ENCODE results near the gene EDRF1.

The EDRF1 gene

GRCh38 chr10:125788156-125789034, 68.9 kb downstream of the EDRF1 start:
- no peak for DNase-seq

GRCh38 chr10:125792342-125793300, 73.1 kb downstream of the EDRF1 start:
- no peak for DNase-seq

- DNase-seq = no peak
Observed at GRCh38 chr10:125795128-125795527, 75.6 kb downstream of the EDRF1 start.

GRCh38 chr10:125795637-125796190, 76.2 kb downstream of the EDRF1 start:
- DNase-seq = no peak

GRCh38 chr10:125797424-125797823, 77.9 kb downstream of the EDRF1 start:
- DNase-seq = no peak

DNA sequence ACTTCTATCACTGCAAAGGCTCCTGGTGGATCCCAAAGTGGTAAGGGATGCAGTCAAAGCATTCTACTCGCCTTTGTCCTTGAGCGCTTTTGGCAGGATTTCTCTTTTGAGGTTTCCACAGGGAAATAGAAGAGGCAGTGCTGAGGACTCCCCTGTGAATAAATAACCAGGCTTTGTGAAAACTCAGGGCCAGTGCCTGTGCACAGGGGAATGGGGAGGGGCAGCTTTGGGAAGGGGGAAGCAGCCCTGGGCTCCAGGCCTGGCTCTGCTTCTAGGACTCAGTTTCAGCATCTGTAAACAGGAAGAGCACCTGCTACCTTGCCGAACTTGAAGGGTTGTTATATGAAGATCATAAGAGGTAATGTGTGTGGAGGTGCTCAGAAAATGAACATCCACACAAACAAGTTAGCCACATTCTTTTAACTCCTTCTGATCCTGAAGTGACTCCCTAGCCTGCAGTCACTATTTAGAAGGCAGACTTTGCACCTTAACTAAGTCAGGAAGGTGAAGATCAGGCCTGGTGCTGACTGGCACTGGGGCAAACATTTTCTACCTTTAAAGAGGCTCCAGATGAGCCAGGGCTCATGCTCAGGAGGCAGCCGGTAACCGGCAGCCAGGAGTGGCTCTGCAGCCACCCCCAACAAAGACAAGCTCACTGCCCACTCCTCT, 78.6 kb downstream of the EDRF1 start:
- no peak for DNase-seq

- no peak for DNase-seq
Observed at GRCh38 chr10:125799451-125800182, 80.1 kb downstream of the EDRF1 start.

- DNase-seq = no peak
Observed at GRCh38 chr10:125801574-125801973, 82.1 kb downstream of the EDRF1 start.

DNA sequence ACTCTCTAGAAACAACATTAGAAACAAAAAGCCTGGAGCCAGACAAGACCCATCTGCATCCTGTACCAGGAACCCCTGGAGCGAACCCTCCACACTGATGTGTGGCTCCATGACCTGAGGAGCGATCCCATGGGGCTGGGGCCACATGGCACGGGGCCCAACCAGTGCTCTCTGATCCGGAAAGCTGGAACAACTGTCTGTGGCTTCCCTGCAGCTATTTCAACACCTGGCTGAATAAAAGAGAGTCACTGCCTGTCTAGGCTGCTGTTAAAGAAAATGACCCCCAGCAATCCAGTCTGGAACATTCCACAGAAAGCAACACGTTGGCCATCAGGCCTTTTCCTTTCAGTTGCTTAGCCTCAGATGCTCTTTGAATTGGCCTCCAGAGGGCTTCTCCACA, 82.6 kb downstream of the EDRF1 start:
- peak; percentile 46 for DNase-seq

DNA sequence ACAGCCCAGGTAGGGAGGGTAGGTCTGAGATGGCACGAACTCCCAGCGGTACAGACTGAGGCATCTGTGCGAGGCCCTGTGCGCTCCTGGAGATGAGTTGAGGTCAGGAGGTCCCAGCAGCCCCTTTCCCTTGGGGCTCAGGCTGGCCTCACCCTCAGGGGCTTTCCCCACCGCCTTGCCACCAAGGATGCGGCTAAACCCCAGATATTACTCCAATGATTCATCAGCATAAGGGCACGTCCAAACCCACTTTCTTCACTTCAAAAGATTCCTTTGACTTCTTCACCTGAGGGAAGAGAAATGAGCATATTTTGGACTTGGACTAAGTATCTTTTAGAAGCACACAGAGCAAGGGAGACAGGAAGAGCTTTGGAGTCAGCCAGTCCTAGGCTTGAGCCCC, 83.2 kb downstream of the EDRF1 start:
- no peak for DNase-seq

DNA sequence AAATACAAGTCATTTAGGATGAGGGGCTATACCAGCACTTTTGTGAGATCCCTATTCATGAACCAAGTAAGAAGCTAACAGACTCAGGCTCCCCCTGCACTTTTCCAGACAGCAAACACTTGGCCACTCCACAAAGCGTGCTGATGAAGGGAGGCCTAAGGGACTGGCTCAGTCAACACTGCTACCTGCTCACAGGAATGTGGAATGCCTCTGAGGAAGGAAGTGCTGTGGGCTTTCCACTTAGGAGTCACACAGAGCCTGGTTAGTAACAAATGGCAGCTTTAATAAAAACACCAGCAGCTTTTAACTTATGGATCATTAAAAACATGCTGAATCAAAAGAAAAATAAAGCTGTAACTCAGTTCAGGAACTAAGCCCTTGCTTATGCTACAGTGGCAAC, 88.5 kb downstream of the EDRF1 start:
- DNase-seq = no peak

GRCh38 chr10:125811251-125811650, 91.7 kb downstream of the EDRF1 start:
- no peak for DNase-seq

DNA sequence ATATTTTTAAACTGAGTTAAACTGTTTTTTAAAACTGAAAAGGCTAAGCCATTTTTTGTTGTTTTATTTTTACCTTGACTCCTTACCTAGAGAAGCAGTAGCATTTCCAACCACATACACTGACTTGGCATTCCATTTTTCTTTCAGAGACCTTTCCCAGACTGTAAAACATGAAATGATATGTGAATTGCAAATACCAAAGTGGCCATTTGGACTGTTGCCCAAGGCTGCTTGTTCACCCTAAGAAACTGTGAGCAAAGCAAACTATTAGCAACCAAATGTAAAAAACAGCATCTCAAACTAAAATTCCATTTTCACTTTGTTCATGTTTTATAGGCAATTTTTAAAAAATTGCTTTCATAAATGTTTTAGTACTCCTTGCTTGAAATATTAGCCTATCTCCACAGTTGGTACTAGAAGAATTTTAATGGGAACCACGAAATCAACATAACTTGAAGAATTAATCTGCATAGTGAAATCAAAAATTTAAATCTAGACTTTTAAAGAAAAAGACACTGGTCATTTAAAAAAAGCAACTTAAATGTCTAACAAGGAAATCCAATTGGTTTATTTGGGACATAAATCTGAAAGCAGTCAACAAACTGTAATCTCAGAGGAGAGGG, 92.7 kb downstream of the EDRF1 start:
- DNase-seq = no peak

All from NCI-H2171 treated with DMSO at 0.1 percent for 48 hours (cell line).